ENCODE data around the gene SOX6. TPM values are rescaled to one million over a fixed set of nuclear protein-coding genes. Genes with fewer than 3 reads are reported as not detected.

The SOX6 gene
- total RNA-seq, 2 experiments from 2014 or later = 0.13 TPM; not detected in 1

GRCh38 chr11:16080688-16081381 is 275.5 kb downstream of the SOX6 start:
- CTCF ChIA-PET (ENCODE audit: unreplicated experiment) = no interaction called here

GRCh38 chr11:16078936-16079335 is 277.4 kb downstream of the SOX6 start:
- ChIA-PET POLR2A (no interaction called here), CTCF (ENCODE audit: unreplicated experiment) (no interaction called here)
- no TSS peak for BruUV-seq (replicated peaks)

More at GRCh38 chr11:16080688-16081381, 275.5 kb downstream of the SOX6 start:
- Histone ChIP-seq H3K36me3 (ENCODE audit: insufficient read depth, low read length) (no peaks in the 10 kb centered on the region), H4K20me1 (ENCODE audit: insufficient read depth, low read length) (no peaks in the 10 kb centered on the region), H3K4me2 (ENCODE audit: low read length) (no peak overlapping the region), H3K4me3 (ENCODE audit: low read depth, low read length, poor library complexity, severe bottlenecking) (no peak overlapping the region), H3K9me2 (ENCODE audit: insufficient read depth, low read length) (no peaks in the 10 kb centered on the region), H3K4me1 (ENCODE audit: insufficient read depth, low read length, poor library complexity, severe bottlenecking) (no peaks in the 10 kb centered on the region), H2AFZ (ENCODE audit: low read length) (no peak overlapping the region), H3K9me3 (ENCODE audit: low read length) (no peaks in the 10 kb centered on the region), H3K27ac (ENCODE audit: low read depth, low read length, poor library complexity, severe bottlenecking) (no peak overlapping the region), H3K79me2 (ENCODE audit: insufficient read depth, low read depth, low read length) (no peaks in the 10 kb centered on the region)
- TF ChIP-seq EZH2phosphoT487 (IDR thresholded peaks at IDR 0.05; ENCODE audit: borderline replicate concordance, low read depth, low read length) (no peak), CTCF (conservative IDR thresholded peaks at IDR 0.05; ENCODE audit: low read length) (no peak)
- POLR2A ChIA-PET = interaction anchor here (0.7 kb wide), 1 partner anchor 132 kb away, joined by 4 read pairs; no protein-coding TSS in a partner anchor
- no TSS peak for BruUV-seq (replicated peaks)
- no peak for DNase-seq (ENCODE audit: low spot score)
- intact Hi-C loops (cut with micrococcal nuclease; ENCODE audit: unreplicated experiment) = no loop called here

More at GRCh38 chr11:16078936-16079335, 277.4 kb downstream of the SOX6 start:
- H3K36me3 ChIP-seq (ENCODE audit: insufficient read depth, low read length) = no peaks in the 10 kb centered on the region
- no peak for DNase-seq (ENCODE audit: low spot score)
- intact Hi-C loops (cut with micrococcal nuclease; ENCODE audit: unreplicated experiment) = no loop called here
- H3K4me3 ChIP-seq (ENCODE audit: low read depth, low read length, poor library complexity, severe bottlenecking) = no peak overlapping the region
- no peaks in the 10 kb centered on the region for H4K20me1 ChIP-seq (ENCODE audit: insufficient read depth, low read length)
- no peaks in the 10 kb centered on the region for H3K9me3 ChIP-seq (ENCODE audit: low read length)
- no peak overlapping the region for H3K4me2 ChIP-seq (ENCODE audit: low read length)
- H3K4me1 ChIP-seq (ENCODE audit: insufficient read depth, low read length, poor library complexity, severe bottlenecking) = no peaks in the 10 kb centered on the region
- no peak overlapping the region for H3K27ac ChIP-seq (ENCODE audit: low read depth, low read length, poor library complexity, severe bottlenecking)
- TF ChIP-seq EZH2phosphoT487 (IDR thresholded peaks at IDR 0.05; ENCODE audit: borderline replicate concordance, low read depth, low read length) (no peak), CTCF (conservative IDR thresholded peaks at IDR 0.05; ENCODE audit: low read length) (no peak)
- H2AFZ ChIP-seq (ENCODE audit: low read length) = no peak overlapping the region
- no peaks in the 10 kb centered on the region for H3K79me2 ChIP-seq (ENCODE audit: insufficient read depth, low read depth, low read length)
- no peaks in the 10 kb centered on the region for H3K9me2 ChIP-seq (ENCODE audit: insufficient read depth, low read length)

Data from OCI-LY7 (cell line).